GM12873 (cell line): ENCODE data around the gene ZNF672.

ENCODE experiments used
- CTCF ChIP-seq: IDR thresholded peaks from 2 replicates; pipeline ENCODE4 v1.5.1; 2012; ENCODE audit warnings: low read depth, mild to moderate bottlenecking, moderate library complexity, low read length, control low read depth; ENCODE audit not compliant: insufficient read depth; ENCODE audit errors: missing control alignments

ZNF672 gene

GRCh38 chr1:248800459-248800858, 37.6 kb upstream of the ZNF672 start:
- TF ChIP-seq CTCF, result no peak

- no peak for TF ChIP-seq CTCF
Observed at GRCh38 chr1:248802454-248802853, 35.6 kb upstream of the ZNF672 start.

GRCh38 chr1:248804771-248805681, 33.0 kb upstream of the ZNF672 start:
- TF ChIP-seq CTCF, result no peak

GRCh38 chr1:248805876-248806275, 32.1 kb upstream of the ZNF672 start:
- no peak for TF ChIP-seq CTCF

- TF ChIP-seq CTCF, result peak; percentile 97
Observed at GRCh38 chr1:248807067-248807737, 30.8 kb upstream of the ZNF672 start.

GRCh38 chr1:248808876-248809275, 29.1 kb upstream of the ZNF672 start:
- TF ChIP-seq CTCF, result no peak

GRCh38 chr1:248810000-248810726, 27.9 kb upstream of the ZNF672 start:
- no peak for TF ChIP-seq CTCF
